ENCODE measurements around the gene KRT86.

Gene KRT86

GRCh38 chr12:52229836-52230343 is 44.6 kb upstream of the KRT86 start:
- no peak overlapping the region for H3K27ac ChIP-seq (ENCODE audit: low read depth, low read length, poor library complexity, severe bottlenecking)
- H4K20me1 ChIP-seq (ENCODE audit: insufficient read depth, low read length), result no peaks in the 10 kb centered on the region
- no peaks in the 10 kb centered on the region for H3K27me3 ChIP-seq (ENCODE audit: insufficient read depth, low read length)
- H3K4me2 ChIP-seq (ENCODE audit: low read length), result no peak overlapping the region
- no peak overlapping the region for H2AFZ ChIP-seq (ENCODE audit: low read length)
- TF ChIP-seq, protein P1, sequence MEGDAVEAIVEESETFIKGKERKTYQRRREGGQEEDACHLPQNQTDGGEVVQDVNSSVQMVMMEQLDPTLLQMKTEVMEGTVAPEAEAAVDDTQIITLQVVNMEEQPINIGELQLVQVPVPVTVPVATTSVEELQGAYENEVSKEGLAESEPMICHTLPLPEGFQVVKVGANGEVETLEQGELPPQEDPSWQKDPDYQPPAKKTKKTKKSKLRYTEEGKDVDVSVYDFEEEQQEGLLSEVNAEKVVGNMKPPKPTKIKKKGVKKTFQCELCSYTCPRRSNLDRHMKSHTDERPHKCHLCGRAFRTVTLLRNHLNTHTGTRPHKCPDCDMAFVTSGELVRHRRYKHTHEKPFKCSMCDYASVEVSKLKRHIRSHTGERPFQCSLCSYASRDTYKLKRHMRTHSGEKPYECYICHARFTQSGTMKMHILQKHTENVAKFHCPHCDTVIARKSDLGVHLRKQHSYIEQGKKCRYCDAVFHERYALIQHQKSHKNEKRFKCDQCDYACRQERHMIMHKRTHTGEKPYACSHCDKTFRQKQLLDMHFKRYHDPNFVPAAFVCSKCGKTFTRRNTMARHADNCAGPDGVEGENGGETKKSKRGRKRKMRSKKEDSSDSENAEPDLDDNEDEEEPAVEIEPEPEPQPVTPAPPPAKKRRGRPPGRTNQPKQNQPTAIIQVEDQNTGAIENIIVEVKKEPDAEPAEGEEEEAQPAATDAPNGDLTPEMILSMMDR (IDR thresholded peaks at IDR 0.05; ENCODE audit: low read length), result no peak
- no peak for TF ChIP-seq EZH2 (IDR thresholded peaks at IDR 0.05; ENCODE audit: borderline replicate concordance, low read length)
- no peaks in the 10 kb centered on the region for H3K9me2 ChIP-seq (ENCODE audit: low read depth, low read length)
- no peaks in the 10 kb centered on the region for H3K36me3 ChIP-seq (ENCODE audit: insufficient read depth, low read length)
- no peak overlapping the region for H3K9ac ChIP-seq (ENCODE audit: low read length)
- H3K4me1 ChIP-seq (ENCODE audit: insufficient read depth, low read length, severe bottlenecking), result no peaks in the 10 kb centered on the region
- no peaks in the 10 kb centered on the region for H3K79me2 ChIP-seq (ENCODE audit: insufficient read depth, low read length)
- H3K9me3 ChIP-seq (ENCODE audit: low read length), result no peaks in the 10 kb centered on the region
- no peak overlapping the region for H3K4me3 ChIP-seq (ENCODE audit: low read depth, low read length, poor library complexity, severe bottlenecking)
- H3F3A ChIP-seq (ENCODE audit: insufficient read depth, low read length), result no peaks in the 10 kb centered on the region

DNA sequence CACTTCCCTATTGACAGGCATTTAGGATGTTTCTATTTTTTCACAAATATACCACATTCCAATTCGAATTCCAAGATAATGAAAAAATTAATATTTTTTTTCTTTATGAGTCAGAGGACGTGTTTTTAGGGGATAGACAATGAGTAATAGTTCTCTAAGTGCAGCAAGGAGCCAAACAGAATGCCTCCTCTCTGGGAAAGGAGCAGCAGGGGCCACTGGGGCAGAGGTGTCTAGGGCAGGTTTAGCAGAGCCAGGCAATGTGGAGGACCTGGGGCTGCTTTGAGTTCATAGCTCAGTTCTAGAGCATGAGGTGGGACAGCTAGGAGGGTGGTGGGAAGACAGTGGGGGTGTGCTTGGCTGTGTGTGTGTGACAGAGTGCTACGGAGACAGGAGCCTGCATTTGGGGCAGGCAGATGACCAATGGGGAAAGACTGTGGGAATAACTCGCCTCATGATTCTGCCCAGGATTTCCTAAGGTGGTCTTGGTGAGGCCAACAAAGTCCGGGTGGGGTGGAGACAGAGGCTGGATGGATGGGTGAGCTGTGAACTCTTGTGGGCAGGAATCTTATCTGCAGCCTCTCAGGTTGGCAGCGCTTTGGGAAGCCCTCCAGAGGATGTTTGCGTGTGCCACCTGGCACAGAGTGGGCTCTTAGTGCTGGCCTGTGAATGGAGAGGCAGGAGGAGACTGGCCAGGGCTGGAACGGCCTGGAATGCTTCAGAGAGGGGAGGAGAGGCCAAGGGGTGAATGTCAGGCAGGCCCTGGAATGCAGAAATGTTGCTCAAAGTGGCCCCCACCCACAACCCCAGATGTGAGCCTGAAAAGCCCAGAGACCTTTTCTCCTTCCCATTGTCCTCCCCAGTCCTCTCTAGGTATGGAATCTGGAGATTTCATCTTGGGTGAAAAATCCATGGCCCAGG is 43.8 kb upstream of the KRT86 start:
- H3K4me1 ChIP-seq (ENCODE audit: insufficient read depth, low read length, severe bottlenecking), result no peaks in the 10 kb centered on the region
- no peak overlapping the region for H3K4me3 ChIP-seq (ENCODE audit: low read depth, low read length, poor library complexity, severe bottlenecking)
- no peaks in the 10 kb centered on the region for H3F3A ChIP-seq (ENCODE audit: insufficient read depth, low read length)
- H2AFZ ChIP-seq (ENCODE audit: low read length), result no peak overlapping the region
- no peak for TF ChIP-seq EZH2 (IDR thresholded peaks at IDR 0.05; ENCODE audit: borderline replicate concordance, low read length)
- TF ChIP-seq, protein P1 (IDR thresholded peaks at IDR 0.05; ENCODE audit: low read length), result no peak
- no peaks in the 10 kb centered on the region for H3K9me3 ChIP-seq (ENCODE audit: low read length)
- H3K79me2 ChIP-seq (ENCODE audit: insufficient read depth, low read length), result no peaks in the 10 kb centered on the region
- no peaks in the 10 kb centered on the region for H3K36me3 ChIP-seq (ENCODE audit: insufficient read depth, low read length)
- H3K27me3 ChIP-seq (ENCODE audit: insufficient read depth, low read length), result no peaks in the 10 kb centered on the region
- no peak overlapping the region for H3K9ac ChIP-seq (ENCODE audit: low read length)
- no peaks in the 10 kb centered on the region for H4K20me1 ChIP-seq (ENCODE audit: insufficient read depth, low read length)
- no peaks in the 10 kb centered on the region for H3K9me2 ChIP-seq (ENCODE audit: low read depth, low read length)
- H3K27ac ChIP-seq (ENCODE audit: low read depth, low read length, poor library complexity, severe bottlenecking), result no peak overlapping the region
- H3K4me2 ChIP-seq (ENCODE audit: low read length), result no peak overlapping the region

GRCh38 chr12:52231305-52232202 is 42.9 kb upstream of the KRT86 start:
- no peaks in the 10 kb centered on the region for H3K9me2 ChIP-seq (ENCODE audit: low read depth, low read length)
- H3K9ac ChIP-seq (ENCODE audit: low read length), result no peak overlapping the region
- H3K9me3 ChIP-seq (ENCODE audit: low read length), result no peaks in the 10 kb centered on the region
- no peak overlapping the region for H2AFZ ChIP-seq (ENCODE audit: low read length)
- no peaks in the 10 kb centered on the region for H3F3A ChIP-seq (ENCODE audit: insufficient read depth, low read length)
- H4K20me1 ChIP-seq (ENCODE audit: insufficient read depth, low read length), result no peaks in the 10 kb centered on the region
- H3K27ac ChIP-seq (ENCODE audit: low read depth, low read length, poor library complexity, severe bottlenecking), result no peak overlapping the region
- TF ChIP-seq, protein P1 (IDR thresholded peaks at IDR 0.05; ENCODE audit: low read length), result no peak
- TF ChIP-seq EZH2 (IDR thresholded peaks at IDR 0.05; ENCODE audit: borderline replicate concordance, low read length), result no peak
- H3K79me2 ChIP-seq (ENCODE audit: insufficient read depth, low read length), result no peaks in the 10 kb centered on the region
- H3K4me1 ChIP-seq (ENCODE audit: insufficient read depth, low read length, severe bottlenecking), result no peaks in the 10 kb centered on the region
- no peaks in the 10 kb centered on the region for H3K36me3 ChIP-seq (ENCODE audit: insufficient read depth, low read length)
- H3K4me3 ChIP-seq (ENCODE audit: low read depth, low read length, poor library complexity, severe bottlenecking), result no peak overlapping the region
- H3K4me2 ChIP-seq (ENCODE audit: low read length), result no peak overlapping the region
- H3K27me3 ChIP-seq (ENCODE audit: insufficient read depth, low read length), result no peaks in the 10 kb centered on the region

Measured in OCI-LY1 (cell line).